ENCODE measurements around the gene C12orf75.
"Not testable (repeated sequence)": the region's sequence is repeated elsewhere in the genome, so short reads cannot be mapped to it uniquely, and the experiment has no call there.

C12orf75 gene

DNA sequence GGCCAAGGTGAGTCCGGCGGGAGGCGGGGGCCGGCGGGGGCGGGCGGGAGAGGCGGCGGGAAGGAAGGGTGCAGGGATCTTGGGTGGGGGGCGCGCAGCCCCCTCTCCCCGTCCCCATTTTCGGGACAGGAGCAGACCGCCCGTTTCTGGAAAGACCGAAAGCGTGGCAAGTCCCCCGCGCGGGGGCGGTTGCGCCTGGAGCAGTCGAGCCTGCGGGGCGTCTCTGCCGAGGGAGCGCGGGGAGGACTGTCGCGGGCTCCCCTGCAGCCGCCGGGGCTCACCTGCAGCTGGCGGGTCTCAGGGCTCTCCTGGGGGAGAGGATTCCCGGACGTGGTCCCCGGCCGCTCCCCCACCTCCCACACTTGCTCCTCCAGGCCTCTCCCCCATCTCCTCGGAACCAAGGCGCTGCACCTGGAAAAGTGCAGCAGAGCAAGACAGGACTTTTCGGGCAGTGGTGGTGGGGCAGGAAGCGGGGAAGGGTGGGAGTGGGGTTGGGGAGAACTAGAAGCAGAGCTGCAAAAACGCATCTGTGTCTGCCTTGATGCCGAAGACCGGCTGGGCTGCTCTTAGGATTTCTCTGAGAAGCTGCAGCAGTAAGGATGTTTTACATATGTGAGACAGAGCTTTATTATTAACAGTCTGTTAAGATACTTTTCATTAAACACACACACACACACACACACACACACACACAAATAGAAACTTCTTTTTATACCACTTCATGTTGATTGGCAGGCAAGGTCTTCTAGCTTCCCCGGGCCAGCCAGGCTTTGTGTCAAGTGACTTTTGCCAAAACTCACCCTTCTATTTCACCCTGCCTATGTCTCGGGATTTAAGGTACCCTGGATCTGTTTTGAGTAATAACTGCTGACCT lies 677 bp downstream of the C12orf75 start:
- H3K4me3 ChIP-seq (ENCODE audit: low read length) = peak overlapping the region; percentile 71
- no peak for DNase-seq (ENCODE audit: low read depth, low spot score)

DNA sequence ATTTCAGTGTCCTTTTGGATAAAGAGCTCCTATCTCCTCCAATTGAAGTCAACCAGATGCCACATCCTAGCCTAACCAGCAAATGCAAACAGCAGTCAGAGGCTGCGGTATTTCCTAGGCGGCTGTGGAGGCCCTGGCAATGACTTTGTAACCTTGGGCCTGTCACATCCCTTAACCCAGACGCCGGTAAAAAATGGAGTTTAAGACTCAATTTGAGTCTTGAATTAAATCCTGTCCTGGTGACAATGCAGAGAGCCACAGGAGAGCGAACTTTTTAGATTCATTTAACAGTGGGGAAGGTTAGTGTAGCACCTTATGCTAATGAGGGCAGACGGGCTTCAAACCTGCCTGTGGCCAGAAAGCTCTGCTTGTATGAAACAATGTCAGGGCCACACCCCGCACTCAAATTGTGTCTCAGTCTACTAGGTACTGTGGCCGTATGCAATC lies 1.3 kb downstream of the C12orf75 start:
- DNase-seq (ENCODE audit: low read depth, low spot score) = peak; percentile 63

DNA sequence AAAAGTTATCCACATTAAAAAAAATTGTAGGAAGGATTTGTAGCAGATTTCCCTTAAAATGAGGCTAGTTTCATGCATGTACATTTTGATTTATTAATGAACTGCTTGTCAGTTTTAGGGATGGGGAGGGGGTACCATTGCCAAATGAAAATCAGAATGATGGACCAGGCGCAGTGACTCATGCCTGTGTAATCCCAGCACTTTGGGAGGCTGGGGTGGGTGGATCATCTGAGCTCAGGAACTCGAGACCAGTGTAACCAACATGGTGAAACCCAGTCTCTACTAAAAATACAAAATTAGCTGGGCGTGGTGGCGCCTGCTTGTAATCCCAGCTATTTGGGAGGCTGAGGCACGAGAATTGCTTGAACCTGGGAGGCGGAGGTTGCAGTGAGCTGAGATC lies 1.8 kb downstream of the C12orf75 start:
- DNase-seq (ENCODE audit: low read depth, low spot score) = not testable (repeated sequence)
- H3K4me3 ChIP-seq (ENCODE audit: low read length) = peak overlapping the region; percentile 71

More for the DNA sequence above, 1.3 kb downstream of the C12orf75 start:
- peak overlapping the region; percentile 71 for H3K4me3 ChIP-seq (ENCODE audit: low read length)

DNA sequence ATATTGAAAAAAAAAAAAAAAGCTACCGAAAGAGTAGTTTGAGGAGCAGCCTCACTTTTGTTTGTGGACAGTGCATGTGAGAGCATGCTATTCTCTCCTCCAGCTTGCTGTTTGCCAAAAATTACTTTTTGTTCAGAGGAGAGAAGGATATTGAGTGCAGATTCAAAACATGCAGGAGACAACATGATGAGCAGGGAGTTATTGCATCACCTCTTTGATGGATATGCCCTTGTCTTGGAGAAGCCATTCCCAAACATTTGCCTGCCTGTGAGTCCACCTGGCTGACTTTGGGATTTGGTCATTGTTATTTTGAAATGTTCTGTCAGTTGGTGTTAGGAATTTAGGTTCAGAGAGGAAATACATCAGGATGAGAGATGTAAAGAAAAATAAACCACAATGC lies 2.4 kb downstream of the C12orf75 start:
- H3K4me3 ChIP-seq (ENCODE audit: low read length) = no peak overlapping the region
- no peak for DNase-seq (ENCODE audit: low read depth, low spot score)

DNA sequence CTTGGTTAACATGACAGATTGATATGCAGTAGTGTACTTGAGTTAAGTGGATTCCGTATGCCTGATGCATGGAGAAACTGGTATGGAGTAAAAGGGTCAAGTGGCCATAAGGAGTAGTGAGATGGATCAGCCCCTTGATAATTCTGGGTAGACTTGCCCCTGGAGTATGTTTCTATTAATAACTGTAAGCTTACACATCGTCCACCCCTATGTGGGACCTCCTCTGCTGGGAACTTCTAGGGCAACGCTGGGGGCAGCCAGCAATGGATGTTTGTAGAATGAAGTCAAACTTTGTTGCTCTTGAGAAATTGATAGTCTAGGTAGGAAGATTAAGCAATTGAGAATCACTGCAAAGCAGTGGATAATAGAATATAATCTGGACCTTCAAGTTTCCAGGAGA lies 3.5 kb downstream of the C12orf75 start:
- DNase-seq (ENCODE audit: low read depth, low spot score) = no peak
- no peak overlapping the region for H3K4me3 ChIP-seq (ENCODE audit: low read length)

DNA sequence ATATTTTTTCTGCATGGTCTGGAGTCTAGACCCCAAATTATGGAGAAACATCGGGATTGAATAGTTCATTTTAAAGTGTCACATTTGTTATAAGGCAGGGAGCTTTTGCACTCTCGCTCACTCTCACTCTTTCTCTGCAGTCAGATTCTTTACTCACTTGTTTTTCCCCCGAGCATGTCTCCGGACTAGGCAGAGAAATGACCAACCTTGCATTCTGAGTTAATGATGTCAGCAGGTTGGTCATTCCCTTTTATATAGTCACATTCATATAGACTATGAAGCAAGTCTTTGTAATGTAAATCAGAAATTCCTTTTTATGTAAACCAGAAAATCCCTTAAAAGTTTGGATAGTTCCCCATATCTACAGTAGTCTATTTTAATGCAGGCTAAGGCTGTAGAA lies 4.1 kb downstream of the C12orf75 start:
- no peak for DNase-seq (ENCODE audit: low read depth, low spot score)
- H3K4me3 ChIP-seq (ENCODE audit: low read length) = no peak overlapping the region

DNA sequence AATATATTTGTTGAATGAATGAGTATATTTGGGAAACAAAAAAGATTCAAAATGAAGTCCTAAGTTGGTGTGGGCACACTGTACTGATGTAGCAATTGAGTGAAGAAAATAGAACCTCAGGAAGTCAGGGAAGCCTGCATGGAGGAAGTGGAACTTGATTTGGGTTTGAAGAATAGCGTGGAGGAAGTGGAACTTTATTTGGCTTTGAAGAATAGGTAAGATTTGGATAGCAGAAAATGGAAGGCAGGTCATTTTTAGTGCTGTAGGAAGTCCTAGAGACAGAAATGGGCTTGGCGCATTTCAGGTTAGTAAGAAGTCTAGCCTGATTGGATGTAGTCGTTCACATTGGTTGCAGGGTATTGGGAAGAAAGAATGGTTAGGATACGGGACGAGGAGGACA lies 5.4 kb downstream of the C12orf75 start:
- H3K4me3 ChIP-seq (ENCODE audit: low read length) = no peak overlapping the region
- DNase-seq (ENCODE audit: low read depth, low spot score) = no peak

DNA sequence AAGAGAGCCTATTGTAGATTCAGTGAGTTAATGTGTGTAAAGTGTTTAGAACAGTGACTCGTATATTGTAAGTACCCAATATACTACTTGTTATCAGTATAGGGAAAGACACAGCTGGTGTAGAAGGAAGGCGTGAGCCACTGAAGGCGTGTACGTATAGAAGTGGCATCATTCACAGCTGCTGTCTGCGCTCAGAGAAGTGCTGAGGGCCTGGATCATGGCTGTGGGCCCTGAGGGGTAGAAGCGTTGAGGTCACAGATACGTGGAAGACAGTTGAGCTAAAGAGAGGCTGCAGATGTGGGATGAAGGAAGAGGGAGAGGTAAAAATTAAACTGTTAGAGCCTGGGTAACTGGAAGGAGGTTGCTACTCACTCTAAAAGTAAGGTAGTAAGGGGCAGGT lies 5.9 kb downstream of the C12orf75 start:
- H3K4me3 ChIP-seq (ENCODE audit: low read length) = no peak overlapping the region
- peak; percentile 53 for DNase-seq (ENCODE audit: low read depth, low spot score)

DNA sequence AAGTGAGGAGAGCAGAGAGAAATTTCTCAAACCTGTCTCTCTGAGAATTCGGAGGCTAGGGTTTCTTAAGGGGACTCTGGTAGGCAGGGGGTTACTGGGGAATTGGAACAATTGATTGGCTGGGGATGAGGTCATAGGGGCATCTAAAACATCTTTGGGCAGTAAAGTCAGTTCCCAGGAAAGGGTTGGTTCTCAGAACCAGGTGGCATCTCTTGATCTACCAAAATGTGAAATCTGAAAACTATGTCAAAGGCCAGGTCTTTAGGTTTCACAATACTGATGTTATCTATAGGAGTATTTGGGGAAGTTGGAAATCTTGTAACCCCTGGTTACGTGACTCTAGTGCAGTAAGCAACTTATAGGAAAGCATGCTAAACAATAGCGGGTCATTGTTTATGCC lies 6.9 kb downstream of the C12orf75 start:
- no peak overlapping the region for H3K4me3 ChIP-seq (ENCODE audit: low read length)
- no peak for DNase-seq (ENCODE audit: low read depth, low spot score)

DNA sequence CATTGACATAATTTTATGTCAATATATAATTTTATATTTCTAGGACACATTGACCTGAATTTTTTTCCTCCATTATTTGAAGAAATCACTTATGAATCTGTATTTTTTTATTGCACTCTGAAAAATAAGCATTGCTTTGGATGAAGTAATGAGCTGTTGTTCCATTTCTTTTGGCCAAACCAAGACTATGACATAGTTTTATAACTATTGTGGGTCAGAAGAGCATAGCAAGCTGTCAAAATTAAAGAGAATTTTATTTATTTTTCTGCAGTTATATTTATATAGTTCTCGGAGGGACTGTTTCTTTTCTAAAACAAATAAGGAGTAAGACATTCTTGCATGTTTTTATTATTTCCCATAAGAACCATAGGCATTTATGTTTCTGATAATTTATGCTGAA lies 8.5 kb downstream of the C12orf75 start:
- H3K4me3 ChIP-seq (ENCODE audit: low read length) = no peak overlapping the region
- no peak for DNase-seq (ENCODE audit: low read depth, low spot score)

DNA sequence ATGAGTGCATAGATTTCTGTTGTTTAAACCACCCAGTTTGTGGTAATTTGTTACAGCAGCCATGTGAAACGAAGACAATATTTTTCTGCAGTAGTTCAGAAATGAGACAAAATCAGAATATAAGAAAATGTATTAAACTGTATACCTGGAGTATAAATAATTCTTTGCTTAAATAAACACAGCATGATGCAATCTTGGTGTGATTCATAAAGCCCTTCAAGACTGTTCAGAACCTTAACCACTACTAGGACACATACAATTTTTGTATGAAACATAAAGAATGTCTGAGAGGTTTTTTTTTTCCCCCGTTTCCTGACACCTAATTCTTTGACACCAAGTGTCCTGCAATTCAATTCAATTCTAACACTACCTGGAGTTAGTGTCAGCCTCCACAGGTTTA lies 10.5 kb downstream of the C12orf75 start:
- DNase-seq (ENCODE audit: low read depth, low spot score) = no peak
- no peak overlapping the region for H3K4me3 ChIP-seq (ENCODE audit: low read length)

DNA sequence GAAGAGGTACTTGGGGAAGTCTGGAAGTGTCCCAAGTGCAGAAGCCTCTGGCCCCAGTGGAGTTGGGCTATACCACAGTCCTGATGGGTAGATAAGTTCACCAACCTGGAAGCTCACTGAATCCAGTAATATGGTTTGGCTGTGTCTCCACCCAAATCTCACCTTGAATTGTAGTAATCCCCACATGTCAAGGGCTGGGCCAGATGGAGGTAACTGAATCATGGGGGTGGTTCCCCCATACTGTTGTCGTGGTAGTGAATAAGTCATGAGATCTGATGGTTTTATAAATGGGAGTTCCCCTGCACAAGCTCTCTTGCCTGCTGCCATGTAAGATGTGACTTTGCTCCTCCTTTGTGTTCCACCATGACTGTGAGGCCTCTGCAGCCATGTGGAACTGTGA lies 11.1 kb downstream of the C12orf75 start:
- H3K4me3 ChIP-seq (ENCODE audit: low read length); DNase-seq (ENCODE audit: low read depth, low spot score): not testable (repeated sequence)

DNA sequence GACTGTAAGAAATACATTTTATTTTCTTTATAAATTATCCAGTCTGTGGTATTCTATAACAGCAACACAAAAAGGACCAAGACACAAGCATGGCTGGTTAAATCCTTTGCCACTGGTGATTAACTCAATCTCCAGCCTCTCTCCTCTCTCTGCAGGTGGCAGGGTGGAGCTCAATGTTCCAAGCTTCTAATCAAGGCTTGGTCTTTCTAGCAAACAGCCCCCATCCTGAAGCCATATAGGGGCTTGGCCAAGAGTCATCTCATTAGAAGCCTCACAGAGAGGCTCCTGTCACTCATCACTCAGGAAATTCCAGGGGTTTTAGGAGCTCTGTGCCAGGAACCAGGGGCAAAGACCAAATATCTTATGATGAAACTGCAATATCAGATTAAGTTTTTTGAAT lies 12.0 kb downstream of the C12orf75 start:
- H3K4me3 ChIP-seq (ENCODE audit: low read length) = no peak overlapping the region
- no peak for DNase-seq (ENCODE audit: low read depth, low spot score)

DNA sequence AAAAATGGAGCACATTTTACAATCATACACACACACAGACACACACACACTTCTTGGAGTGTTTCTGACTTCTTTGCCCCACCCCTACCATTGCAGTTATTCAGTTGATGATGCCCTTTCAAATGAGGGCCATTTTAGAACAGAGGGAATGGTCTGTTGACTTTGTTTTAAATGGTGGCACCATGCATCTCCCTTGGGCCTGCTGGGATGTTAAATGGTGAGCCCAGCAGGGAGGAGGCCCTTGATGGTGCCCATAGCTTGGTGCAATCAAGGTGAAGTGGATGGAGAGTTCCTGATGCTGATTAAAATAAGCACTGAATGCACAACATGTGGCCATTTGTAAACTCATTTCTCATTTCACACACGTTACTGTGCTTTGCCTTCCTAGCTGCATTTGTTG lies 13.3 kb downstream of the C12orf75 start:
- DNase-seq (ENCODE audit: low read depth, low spot score) = no peak
- no peak overlapping the region for H3K4me3 ChIP-seq (ENCODE audit: low read length)

DNA sequence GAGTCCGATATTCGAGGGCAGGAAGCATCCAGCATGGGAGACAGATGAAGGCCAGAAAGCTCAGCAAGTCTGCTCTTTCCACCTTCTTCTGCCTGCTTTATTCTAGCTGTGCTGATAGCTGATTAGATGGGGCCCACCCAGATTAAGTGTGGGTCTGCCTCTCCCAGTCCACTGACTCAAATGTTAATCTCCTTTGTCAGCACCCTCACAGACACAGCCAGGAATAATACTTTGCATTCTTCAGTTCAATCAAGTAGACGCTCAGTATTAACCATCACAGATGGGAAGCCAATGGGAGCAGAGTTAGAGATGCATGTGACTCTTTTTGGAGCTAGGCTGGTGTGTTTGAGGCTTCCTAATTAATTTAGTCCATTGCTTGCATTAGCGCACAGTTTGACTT lies 17.0 kb downstream of the C12orf75 start:
- DNase-seq (ENCODE audit: low read depth, low spot score) = no peak

DNA sequence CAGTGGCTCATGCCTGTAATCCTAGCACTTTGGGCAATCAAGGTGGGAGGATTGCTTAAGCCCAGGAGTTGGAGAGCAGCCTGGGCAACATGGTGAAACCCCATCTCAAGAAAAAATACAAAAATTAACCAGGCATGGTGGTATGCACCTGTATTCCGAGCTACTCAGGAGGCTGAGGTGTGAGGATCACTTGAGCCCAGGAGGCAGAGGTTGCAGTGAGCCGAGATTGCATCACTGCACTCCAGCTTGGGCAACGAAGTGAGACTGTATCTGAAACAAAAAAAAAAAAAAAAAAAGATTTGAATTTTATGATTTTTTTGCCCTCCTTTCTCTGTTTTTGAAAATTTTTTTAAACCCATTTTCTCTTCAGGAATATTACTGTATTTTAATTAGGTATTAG lies 17.7 kb downstream of the C12orf75 start:
- H3K4me3 ChIP-seq (ENCODE audit: low read length) = no peak overlapping the region
- DNase-seq (ENCODE audit: low read depth, low spot score) = no peak

More for the DNA sequence above, 17.0 kb downstream of the C12orf75 start:
- no peak overlapping the region for H3K4me3 ChIP-seq (ENCODE audit: low read length)

DNA sequence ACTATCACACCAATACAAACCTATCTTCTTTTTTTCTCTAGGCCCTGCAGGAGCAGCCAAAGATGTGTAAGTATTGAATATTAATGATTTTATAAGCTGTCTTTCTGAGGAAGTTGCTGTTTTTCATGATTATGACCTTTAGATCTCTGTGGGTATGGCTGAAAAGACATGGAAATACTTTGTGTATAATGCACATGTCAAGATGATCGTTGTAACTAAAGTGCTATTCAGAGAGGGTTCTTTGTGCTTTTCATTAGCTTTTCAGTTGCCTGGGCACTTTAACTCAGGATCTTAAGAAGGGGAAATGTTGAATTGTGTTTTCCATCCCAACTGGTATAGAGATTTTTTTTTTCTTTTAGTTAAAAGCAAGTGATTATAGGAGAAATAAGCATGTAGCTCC lies 18.1 kb downstream of the C12orf75 start:
- no peak overlapping the region for H3K4me3 ChIP-seq (ENCODE audit: low read length)
- DNase-seq (ENCODE audit: low read depth, low spot score) = no peak

DNA sequence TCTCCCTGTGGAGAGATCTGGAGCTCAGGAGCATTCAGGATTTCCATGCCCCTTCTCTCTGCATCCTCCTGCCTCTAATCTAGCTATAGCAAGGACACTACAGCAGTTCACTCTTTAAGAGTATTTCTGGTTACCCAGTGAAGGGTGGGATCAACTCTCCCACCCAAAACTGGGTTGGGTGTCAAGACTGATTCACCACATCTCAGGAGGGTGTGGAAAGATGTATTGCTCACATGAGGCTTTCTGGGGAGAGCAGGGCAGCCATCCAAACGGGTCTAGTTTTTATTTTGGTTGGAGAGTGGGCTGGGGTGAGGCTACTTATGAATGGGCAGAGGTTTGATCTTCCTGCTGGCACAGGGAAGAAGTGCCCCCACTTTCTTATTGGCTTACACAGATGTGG lies 18.6 kb downstream of the C12orf75 start:
- DNase-seq (ENCODE audit: low read depth, low spot score) = no peak

DNA sequence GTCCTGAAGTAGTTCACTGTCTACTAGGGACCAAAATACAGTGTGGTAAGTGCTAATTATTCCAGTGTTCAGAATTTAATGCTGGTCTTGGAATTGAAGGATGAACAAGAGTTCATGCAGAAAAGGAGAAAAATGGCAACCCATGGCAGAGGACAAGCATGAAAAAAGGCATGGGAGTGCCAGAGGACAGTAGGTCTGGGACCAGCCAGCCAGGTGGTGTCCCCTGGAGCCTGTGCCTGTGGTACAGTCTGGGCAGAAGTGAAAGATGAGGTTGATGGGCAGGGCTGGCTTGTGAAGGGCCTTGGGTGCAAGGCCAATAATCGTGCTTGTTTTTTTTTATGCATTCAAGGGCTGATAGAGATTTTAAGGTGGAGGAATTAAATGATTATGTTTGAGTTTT lies 21.0 kb downstream of the C12orf75 start:
- H3K4me3 ChIP-seq (ENCODE audit: low read length) = peak overlapping the region; percentile 9

More for the DNA sequence above, 18.6 kb downstream of the C12orf75 start:
- H3K4me3 ChIP-seq (ENCODE audit: low read length) = no peak overlapping the region

DNA sequence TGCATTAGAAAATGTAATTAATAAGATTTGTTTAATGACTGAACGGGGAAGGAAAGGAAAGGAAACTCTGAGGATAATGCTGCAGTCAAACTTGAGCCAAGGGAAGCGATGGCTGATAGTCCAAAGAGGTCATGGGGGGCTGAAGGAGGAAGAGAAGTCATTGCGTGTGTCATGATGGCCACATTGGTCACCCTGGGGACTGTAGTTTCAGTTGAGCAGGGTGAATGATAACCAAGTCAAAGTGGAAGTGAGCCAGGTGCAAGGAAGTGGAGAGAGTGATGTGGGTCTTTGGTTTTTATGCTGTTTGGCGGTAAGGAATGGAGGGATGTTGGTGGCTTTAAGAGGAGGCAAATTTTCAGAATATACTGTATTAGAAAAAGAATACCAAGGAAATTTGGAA lies 21.6 kb downstream of the C12orf75 start:
- peak; percentile 92 for DNase-seq (ENCODE audit: low read depth, low spot score)
- peak overlapping the region; percentile 9 for H3K4me3 ChIP-seq (ENCODE audit: low read length)

More for the DNA sequence above, 21.0 kb downstream of the C12orf75 start:
- DNase-seq (ENCODE audit: low read depth, low spot score) = no peak

Measured in Jurkat, Clone E6-1 (cell line).